Central memory CD4-positive, alpha-beta T cell (primary cell): ENCODE results near the gene MPDU1.

Experiments
- DNase-seq: peaks from one replicate; pipeline ENCODE4 v3.0.0; 2022

Gene MPDU1

GRCh38 chr17:7560172-7561027, 23.3 kb upstream of the MPDU1 start:
- no peak for DNase-seq

- peak; percentile 81 for DNase-seq
These were observed 22.6 kb upstream of the MPDU1 start for GRCh38 chr17:7561028-7561575.

- DNase-seq = peak; percentile 91
These were observed 22.0 kb upstream of the MPDU1 start, which contains the start of gene SENP3 for GRCh38 chr17:7561589-7562207. SENP3 (plus strand) TSS chr17:7561919; CDS start chr17:7563077, 1,158 bp downstream.

GRCh38 chr17:7562208-7562605, 21.4 kb upstream of the MPDU1 start:
- DNase-seq = no peak

- DNase-seq = no peak
These were observed 20.4 kb upstream of the MPDU1 start for GRCh38 chr17:7563115-7563869.

- DNase-seq = no peak
These were observed 14.1 kb upstream of the MPDU1 start for GRCh38 chr17:7569571-7569970.

- DNase-seq = no peak
These were observed 13.3 kb upstream of the MPDU1 start for GRCh38 chr17:7570351-7570750.

- DNase-seq = no peak
These were observed 11.4 kb upstream of the MPDU1 start for GRCh38 chr17:7572338-7572587.

- DNase-seq = peak; percentile 100
These were observed 10.9 kb upstream of the MPDU1 start for GRCh38 chr17:7572588-7573323.

GRCh38 chr17:7573324-7574080, 10.2 kb upstream of the MPDU1 start:
- peak; percentile 89 for DNase-seq

GRCh38 chr17:7574176-7574953, 9.3 kb upstream of the MPDU1 start:
- DNase-seq = no peak

GRCh38 chr17:7575481-7575883, 8.2 kb upstream of the MPDU1 start:
- no peak for DNase-seq

GRCh38 chr17:7575959-7576358, 7.7 kb upstream of the MPDU1 start:
- DNase-seq = no peak

- DNase-seq = no peak
These were observed 7.2 kb upstream of the MPDU1 start for GRCh38 chr17:7576432-7576937.

- DNase-seq = no peak
These were observed 6.1 kb upstream of the MPDU1 start for GRCh38 chr17:7577327-7578199.

GRCh38 chr17:7579001-7579833, 4.4 kb upstream of the MPDU1 start, which contains the start of gene CD68:
CD68 (plus strand) TSS chr17:7579638; CDS start chr17:7579678, 40 bp downstream.
- peak; percentile 34 for DNase-seq

- DNase-seq = no peak
These were observed 3.6 kb upstream of the MPDU1 start for GRCh38 chr17:7579834-7580603.
